GM19328 (cell line): ENCODE results near the gene NUDT4.
A peak's percentile ranks its signal among the peaks of the same experiment; 100 is the strongest.

Experiments
- ATAC-seq: cut with Tn5 transposase; IDR thresholded peaks from one replicate; pipeline ENCODE4 v1.9.1; 2021; ENCODE audit warnings: mild to moderate bottlenecking, moderate library complexity; ENCODE audit not compliant: unreplicated experiment

Gene NUDT4

DNA sequence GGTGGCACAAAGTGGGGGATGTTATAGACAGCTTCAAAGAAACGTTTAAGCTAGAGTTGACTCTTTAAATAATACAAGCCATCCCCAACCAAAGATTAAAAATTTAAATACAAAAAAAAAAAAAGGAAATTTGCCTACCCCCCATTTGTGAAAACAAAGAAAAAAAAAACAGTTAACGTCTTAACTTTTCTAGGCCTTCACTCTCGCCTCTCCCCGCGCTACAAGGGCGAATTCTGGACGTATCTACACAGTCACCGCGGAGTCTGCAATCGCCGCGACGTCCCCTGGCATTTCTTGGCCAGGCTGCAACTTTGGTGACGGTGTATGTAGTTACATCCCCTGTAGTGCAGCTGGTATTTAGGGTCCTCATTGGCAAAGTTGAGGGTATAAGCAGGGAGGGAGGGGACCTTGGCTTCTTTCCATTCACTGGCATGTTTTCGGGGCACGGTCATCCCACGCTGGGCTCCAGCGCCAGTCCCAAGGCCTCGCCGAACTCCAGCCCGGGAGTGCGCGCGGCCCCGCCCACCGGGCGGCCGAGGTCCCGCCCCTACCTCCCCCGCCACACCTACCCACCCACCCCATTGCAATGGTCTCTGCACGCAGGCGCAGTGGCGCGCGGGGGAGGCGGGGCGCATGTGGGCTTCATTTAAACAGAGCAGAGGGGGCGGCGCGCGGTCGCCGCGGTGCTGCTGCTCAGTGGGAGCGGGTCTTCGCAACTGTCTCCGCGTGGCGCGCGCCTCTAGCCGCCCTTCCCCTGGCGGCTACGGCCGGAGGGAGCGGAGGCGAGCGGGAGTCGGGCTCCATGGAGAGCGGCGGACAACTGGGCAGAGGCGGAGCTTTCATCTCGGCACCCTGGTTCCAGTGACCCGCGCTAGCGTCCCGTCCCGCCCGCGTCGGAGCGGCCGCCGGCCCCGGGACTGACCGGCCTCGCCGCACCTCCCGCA, at the start of gene NUDT4:
Gene NUDT4 (plus strand): TSS at position 674 of the 944 bp plus-strand sequence. CDS start 398 bp downstream, outside the sequence.
- peak; percentile 76 for ATAC-seq

- no peak for ATAC-seq
These were observed 44.7 kb upstream of the NUDT4 start for GRCh38 chr12:93333054-93333453.

DNA sequence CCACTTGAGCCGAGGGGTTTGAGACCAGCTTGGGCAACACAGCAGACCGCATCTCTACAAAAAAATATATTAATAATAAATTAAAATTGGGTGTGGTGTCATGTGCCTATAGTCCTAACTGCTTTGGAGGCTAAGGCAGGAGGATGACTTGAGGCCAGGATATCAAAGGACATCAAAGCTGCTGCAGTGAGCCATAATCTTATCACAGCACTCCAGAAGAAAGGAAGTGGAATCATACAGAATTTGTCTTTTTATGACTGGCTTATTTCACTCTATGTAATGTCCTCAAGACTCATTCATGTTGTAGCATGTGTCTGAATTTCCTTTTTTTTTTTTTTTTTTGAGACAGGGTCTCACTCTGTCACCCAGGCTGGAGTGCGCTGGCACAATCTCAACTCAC, 43.9 kb upstream of the NUDT4 start:
- ATAC-seq: no peak

DNA sequence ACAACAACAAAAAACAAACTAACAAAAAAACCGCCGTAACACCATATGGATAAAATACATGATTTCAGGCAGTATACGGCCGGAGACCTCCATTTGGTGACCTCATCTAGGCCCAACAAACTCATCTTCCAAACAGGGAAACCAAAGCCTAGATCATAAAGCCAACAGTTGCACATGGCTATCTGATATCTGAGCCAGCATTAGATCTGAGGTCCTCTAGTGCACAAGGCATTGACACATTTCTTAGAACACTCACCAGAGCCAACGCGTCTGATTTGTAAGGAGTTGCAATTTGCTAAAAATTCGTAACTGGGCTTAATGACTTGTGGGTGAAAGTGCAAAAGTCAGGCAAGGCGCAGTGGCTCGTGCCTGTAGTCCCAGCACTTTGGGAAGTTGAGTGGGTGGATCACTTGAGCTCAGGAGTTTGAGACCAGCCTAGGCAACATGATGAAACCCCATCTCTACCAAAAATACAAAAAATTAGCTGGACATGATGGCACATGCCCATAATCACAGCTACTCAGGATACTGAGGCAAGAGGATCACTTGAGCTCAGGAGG, 42.0 kb upstream of the NUDT4 start:
- no peak for ATAC-seq

DNA sequence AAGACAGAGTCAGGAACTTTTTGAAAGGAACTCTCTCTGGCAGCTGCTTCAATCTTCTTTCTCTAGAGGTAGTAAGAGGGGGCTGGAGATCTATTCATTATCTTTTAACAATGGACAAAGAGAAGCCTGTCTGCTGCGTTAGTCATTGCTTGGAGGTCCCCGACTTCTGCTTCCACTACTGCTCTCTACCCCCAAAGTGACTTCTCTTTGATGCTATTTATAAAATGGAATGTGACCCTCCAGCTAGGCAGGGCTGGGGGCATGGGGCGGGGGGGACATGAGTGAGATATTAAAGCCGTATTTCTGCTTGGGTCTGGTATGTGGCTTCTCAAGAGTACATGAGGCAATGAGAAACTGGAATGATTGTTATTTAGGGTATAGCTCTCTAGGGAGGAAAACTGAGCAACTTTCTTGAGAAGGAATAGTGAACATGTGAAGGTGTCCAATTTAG, 41.4 kb upstream of the NUDT4 start:
- ATAC-seq: no peak

DNA sequence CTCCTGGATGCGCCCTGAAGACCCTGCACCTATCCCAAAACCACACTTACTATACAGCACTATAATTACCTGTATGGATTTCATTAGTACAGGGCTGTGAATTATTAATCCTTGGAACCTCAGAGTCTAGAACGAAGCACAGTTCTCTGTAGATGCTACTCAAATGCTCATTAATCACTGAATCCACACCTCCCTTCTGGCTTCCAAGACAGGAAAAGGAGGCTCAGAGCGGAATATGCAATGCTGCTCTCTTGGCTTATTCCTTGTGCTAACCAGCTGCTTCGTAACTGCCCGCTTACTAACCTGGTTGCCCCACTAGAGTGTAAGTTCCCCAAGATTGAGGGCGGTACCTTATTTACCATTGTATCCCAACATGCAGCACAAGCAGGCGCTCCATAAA, 39.1 kb upstream of the NUDT4 start:
- ATAC-seq: no peak

DNA sequence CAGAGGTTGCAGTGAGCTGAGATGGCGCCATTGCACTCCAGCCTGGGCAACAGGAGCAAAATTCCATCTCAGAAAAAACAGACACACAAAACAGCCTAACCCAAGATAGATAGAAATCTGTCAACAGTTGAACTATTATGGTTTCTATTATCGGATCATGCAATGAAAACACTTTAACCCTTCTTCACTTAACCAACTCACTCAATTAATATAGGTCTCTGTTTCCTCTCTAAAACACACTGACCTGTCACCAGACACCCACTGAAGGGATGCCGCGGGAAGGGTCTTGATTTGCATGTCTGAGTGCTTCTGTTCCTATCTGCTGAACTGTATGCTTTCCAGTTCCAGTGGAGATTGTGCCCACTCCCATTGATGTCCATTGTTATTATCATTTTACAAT, 38.0 kb upstream of the NUDT4 start:
- ATAC-seq: no peak

DNA sequence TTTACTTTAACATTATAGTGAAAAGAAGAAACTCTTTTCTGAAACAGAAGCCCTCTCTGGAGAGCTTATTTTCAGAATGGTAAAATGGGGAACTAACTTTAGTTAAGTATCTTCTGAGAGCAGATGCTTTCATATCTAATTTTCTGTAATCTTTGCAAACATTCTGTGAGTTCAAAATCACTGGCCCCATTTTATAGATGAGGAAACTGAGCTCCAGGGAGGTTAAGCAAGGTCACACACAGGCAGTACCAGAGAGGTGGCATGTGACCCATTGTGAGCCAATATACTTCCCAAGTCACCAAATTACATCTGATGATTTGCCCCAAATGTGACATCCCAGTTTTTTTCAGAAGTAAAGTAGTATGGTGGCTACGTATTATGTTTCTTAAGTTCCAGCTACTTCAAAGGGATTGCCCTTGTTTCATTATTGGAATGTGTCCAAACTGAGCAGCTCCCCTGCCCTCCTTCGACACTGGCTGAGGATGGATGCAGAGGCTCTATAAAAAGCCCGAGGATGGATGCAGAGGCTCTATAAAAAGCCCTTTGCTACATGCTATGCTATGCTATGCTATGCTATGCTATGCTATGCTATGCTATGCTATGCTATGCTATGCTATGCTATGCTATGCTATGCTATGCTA, 36.2 kb upstream of the NUDT4 start:
- ATAC-seq: no peak

DNA sequence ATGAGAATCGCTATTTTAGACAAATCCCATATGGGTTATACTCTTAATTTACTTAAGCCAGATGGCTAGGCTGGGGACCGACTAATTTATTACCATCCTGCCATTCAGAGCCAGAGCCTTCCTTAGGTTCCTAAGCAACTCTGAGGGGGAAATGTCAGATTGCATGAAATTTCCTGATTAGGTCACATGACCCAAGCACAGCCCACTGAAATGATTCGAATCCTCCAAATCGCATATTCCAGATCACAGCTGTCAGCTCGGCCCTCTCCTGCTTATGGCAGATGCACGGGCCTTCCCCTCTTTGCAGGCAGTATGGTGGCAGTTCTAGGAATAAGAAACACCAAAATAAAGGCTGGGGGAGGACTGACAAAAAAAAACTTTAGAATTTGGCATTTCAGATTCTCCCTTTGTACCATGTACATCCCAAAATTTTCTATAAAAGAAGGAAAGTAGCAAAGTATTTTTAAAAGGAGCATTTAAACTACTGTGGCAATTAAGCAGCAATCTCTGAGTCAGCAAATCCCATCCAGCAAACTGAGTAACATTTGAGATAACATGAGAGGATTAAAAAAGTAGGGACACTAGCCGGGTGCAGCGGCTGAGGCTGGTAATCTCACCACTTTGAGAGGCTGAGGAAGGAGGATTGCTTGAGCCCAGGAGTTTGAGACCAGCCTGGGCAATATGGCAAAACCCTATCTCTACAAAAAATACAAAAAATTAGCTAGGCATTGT, 30.5 kb upstream of the NUDT4 start:
- no peak for ATAC-seq

- ATAC-seq: no peak
These were observed 28.9 kb upstream of the NUDT4 start for GRCh38 chr12:93348575-93349435.

GRCh38 chr12:93351726-93352125, 26.0 kb upstream of the NUDT4 start:
- no peak for ATAC-seq

DNA sequence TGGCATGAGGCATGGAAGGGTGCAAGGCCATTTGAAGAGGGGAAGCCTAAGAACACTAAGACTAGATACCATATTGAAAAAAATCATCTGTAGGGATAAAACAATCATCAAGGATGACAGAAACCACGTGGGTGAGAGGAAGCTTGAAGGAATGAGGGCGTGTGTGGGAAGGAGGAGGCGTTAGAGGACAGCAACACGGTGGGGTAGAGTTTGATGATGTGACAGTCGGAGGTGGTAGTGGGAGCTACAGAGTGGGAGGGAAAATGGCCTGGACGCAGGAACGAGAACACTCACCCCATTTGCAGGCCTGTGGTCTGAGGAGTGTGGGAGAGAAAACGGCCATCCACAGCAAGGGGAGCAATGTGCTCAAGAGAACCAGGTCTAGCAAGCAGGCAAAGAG, 25.4 kb upstream of the NUDT4 start:
- no peak for ATAC-seq

- ATAC-seq: no peak
These were observed 21.5 kb upstream of the NUDT4 start for GRCh38 chr12:93356214-93356613.

- ATAC-seq: no peak
These were observed 19.7 kb upstream of the NUDT4 start for GRCh38 chr12:93358058-93358457.

- ATAC-seq: no peak
These were observed 18.9 kb upstream of the NUDT4 start for GRCh38 chr12:93358821-93359220.

DNA sequence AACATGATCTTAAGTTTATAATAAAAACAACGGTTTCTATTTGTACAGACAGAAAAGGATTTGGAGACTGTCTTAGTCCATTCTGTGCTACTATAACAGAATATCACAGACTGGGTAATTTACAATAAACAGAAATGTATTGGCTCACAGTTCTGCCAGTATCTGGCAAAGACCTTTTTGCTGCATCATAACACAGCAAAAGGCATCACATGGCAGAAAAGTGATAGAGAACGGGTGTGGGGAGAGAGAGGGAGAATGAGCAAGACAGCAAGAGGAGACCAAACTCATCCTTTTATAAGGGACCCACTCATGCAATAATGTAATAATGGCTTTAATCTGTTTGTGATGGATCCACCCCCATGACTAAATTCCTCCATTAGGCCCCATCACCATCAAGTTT, 17.0 kb upstream of the NUDT4 start:
- no peak for ATAC-seq

DNA sequence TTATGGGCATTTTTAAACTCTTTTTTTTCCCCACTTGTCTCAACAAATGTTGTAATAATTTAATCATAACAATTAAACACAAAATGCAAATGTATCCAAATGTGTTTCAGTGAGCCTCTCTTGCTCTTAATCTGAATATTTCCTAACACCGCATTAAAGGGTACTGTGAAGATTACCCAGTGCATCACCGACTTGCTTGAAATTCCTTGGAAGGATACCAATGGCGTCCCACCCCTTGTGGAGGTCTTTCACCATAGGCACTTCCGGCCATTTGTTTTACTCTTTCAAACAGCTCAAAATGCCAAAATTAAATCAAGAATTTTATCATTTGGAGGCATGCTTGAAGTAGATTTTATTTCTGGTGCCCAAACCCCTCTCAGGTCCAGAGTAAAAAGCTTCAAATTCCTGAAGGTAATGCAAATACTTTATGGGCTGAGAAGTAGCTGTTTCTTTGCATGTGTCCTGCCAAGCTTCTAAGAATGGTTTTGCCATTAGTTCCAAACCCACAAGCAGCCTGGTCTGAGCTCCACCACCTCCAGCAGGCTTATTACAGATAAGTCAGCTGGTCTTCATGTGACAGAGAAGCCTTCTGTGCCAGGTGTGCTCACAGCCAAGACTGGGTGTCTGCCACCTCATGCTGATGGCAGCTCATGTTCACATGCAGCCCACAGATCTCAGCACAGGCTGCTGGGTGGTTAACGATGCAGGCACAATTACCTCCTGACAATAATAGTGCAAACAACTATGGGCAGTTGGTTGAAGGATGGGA, 16.4 kb upstream of the NUDT4 start:
- ATAC-seq: no peak

DNA sequence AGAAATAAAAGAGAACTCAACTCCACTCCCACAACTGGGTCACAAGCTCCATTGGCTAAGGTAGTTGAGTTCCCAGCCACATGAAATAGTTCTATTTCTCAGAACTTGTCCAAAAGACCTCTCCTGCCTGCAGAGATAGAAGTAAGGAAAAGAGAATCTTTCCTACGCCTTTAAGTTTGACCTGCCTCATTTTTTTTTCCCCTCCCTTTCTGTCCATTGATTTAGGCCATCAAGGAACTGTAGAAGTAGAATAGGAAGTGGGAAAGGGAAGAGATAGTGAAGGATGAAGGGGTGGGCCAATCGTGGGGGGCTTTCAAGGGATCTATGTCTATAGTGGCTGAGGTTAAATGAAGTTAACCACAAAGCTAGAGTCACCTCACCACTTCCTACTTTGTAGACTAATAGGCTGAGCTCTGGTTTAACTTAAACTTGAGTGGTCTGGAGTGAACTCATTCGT, 13.9 kb upstream of the NUDT4 start:
- ATAC-seq: no peak

DNA sequence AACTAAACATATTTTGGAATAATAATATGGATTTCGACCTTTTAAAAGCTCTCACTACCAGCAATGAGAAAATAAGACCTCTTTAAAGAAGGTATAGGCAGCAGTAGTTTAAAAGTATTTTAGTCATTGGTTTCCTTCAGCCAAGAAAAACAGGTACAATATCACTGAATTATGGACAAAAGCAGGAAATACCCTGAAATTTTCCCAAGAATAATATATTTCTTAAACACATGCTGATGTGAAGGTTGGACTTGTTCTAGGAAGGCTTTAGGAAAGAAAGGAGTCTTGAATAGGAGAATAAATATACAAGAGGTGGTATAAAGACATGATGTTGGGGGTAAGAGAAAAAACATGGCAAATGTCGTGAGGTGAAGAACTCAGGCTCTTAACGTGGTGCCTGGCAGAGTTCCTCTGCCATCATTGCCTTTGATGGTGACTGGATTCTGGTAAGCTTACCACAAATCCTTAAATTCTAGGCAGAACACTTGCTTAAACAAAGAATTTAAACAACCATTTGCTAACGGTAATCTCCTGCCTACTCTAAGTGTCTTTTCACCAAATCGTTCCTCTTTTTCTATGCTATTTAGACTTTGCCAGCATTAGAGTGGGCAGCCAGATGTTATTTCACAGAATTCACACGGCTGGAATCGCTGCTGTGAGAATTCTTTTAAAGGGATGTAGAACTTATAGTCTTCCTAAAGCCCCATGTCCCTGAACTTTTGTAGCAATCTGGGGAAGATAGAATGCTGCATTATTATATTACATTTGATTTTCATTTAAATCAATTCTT, 11.9 kb upstream of the NUDT4 start:
- ATAC-seq: no peak
